Stimulated activated CD4-positive, alpha-beta T cell treated with anti-CD3 and anti-CD28 coated beads, TNF-alpha, amount 100 ng/mL, for 4 hours (primary cell): ENCODE measurements around the gene CUL5.
"Not testable (repeated sequence)": the region's sequence is repeated elsewhere in the genome, so short reads cannot be mapped to it uniquely, and the experiment has no call there.

Source experiments
- DNase-seq, 3 experiments: peaks; one replicate each; pipeline ENCODE4 v3.0.0-alpha.2; 2020; ENCODE audit warnings: low read depth in 3 of 3

CUL5 gene

DNA sequence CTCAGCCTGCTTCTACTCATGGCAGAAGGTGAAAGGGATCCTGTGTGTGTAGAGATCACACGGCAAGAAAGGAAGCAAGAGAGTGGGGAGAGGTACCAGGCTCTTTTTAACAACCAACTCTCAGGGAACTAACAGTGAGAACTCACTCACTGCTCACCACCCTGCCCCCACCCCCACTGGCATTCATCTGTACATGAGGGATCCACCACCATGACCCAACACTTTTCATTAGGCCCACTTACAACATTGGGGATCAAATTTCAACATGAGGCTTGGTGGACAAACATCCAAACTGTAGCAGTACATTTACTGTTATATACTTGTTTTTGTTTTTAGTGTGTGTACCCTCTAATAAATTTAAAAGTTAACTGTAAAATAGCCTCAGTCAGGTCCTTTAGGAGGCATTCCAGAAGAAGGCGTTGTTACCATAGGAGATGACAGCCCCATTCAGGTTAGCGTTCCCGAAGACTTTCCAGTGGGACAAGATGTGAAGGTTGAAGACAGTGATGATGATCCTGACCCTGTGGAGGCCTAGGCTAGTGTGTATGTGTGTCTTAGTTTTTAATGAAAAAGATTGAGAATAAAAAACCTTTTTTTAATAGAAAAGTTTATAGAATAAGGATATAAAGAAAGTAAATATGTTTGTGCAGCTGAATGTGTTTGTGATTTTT lies 11.3 kb downstream of the CUL5 start:
- DNase-seq = no peak

DNA sequence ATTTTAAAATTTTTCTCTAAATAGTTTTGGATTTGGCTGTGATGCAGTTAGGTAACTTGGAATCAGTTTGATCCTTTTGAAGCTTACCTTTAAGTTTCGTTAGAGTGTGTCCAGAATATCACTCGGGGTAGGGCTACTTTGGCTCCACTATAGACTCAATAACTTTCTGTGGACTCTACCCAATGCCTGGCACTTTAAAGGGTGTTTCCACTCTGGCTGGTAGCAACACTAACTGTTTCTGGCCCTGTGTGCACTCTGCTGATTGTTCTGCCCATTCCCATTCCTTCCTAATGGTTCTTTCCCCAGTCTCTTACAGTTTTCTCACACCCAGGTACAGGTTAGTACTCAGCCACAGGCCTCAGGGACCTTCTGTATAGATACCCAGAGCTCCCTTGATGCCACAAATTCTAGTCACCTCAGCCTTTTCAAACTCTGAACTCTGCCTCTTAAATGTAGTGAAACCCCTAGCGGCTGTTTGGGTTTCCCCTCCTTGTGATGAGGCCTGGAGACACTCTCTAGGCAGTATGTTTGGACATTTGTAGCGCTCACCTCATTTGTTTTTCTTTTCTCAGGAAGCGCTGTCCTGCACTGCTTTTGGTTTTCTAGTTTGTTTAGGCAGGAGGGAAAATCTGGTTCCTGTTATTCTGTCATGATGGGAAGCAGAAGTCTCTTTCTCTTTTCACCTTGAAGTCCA lies 16.8 kb downstream of the CUL5 start:
- no peak for DNase-seq

DNA sequence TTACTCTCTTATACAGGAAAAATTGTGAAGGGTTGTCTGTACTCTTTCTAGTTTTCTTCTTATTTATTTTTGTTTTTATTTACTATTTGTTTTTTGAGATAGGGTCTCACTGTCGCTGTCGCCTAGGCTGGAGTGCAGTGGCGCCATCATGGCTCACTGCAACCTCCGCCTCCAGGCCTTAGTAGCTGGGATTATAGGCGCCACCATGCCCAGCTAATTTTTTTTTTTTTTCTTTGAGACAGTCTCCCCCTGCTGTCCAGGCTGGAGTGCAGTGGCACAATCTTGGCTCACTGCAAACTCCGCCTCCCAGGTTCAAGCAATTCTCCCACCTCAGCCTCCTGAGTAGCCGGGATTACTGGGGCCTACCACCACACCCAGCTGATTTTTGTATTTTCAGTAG lies 18.4 kb downstream of the CUL5 start:
- DNase-seq = no peak

DNA sequence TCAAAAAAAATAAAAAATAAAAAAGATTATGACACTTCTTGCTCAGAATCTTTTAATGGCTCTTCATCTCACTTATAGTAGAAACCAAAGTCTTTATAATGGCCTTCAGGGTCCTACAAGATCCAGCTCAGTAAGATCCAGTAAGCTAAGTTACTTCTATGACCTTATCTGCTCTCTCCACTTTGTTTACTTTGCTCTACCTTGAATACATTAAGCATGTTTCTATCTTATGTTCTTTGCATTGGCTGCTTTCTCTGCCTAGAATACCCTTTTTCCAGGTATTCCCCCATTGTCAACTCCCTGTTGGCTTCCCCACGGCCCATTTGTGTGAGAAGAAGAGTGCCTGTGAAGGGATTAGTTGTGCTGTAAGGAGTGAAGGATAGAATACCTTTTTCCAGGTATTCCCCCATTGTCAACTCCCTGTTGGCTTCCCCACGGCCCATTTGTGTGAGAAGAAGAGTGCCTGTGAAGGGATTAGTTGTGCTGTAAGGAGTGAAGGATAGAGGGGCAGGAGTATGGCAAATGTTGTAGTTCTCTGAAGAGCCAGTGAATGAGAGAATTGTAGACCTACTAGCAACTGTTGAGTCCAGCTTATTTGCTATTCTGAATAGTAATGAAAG lies 20.2 kb downstream of the CUL5 start:
- not testable (repeated sequence) for DNase-seq

DNA sequence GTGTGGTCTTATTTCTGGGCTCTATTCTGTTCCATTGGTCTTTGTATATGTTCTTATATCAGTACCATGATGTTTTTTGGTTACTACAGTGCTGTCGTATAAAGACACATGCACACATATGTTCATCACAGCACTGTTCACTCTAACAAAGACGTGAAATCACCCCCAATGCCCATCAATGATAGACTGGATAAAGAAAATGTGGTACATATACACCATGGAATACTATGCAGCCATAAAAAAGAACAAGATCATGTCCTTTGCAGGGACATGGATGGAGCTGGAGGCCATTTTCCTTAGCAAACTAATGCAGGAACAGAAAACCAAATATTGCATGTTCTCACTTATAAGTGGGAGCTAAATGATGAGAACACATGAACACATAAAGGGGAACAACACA lies 22.9 kb downstream of the CUL5 start:
- not testable (repeated sequence) for DNase-seq

DNA sequence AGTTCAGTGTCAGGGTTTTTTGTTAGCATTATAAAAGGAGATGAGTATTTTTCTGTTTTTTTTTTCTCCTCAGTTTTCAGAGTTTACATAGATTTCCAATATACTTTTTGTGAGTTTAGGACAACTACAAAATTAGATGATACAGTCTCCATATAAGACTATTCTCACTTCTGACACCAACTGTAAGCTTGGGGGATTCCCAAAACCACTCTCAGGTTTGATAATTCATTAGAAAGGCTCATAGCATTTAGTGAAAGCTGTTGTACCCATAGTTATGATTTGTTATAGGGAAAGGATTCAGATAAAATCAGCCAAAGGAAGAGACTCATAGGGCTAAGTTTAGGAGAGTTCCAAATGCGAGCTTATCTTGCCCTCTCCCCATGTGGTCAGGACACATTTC lies 24.1 kb downstream of the CUL5 start:
- no peak for DNase-seq

DNA sequence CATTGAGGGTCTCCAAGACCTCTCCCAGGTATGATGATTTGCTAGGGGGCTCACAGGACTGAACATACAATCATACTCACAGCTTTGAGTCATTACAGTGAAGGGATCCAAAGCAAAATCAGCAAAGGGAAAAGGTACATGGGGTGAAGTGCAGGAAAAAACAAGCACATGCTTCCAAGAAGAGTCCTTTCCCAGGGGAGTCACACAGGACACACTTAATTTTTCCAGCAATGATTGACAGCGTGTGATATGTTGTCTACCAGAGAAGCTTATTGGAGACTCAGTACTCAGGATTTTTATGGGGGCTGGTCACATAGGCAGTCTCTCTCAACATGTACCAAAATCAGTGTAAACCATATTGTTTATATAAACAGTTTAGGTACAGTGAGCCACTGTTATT lies 25.3 kb downstream of the CUL5 start:
- DNase-seq = no peak

DNA sequence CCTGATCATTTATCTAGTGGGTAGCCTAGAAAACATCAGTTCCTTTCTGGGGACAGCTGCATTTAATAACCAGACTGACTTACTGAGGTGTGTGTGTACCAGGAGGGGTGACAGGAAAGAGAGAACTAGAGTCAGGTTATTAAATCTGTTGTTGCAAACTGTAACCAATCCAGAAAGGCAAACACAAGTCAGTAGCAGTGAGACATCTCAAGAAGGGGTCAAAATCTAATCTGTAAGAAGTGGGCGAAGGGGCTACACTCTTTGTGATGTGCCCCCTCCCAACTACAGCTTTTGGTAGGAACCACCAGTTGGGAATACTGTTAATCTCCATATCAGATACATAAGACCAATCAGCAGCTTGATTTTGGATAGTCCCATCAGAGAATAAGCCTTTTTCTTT lies 26.3 kb downstream of the CUL5 start:
- no peak for DNase-seq

DNA sequence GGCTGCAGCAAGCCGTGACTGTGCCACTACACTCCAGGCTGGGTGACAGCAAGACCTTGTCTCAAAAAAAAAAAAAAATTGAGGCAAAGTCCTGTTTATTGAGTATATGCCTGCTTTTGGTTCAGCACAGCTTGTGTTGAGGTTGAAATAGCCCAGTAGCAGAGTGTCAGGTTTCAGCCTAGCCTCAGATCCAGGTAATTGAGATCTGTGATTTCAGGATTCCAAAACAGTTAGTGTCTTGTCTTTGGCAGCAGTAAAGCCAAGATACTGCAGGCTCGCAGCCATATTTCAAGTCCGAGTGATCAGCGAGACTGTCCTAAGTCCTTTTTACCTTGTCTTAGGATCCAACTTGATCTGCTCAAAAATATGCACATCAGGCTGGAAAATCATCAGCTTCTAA lies 27.0 kb downstream of the CUL5 start:
- DNase-seq = no peak

DNA sequence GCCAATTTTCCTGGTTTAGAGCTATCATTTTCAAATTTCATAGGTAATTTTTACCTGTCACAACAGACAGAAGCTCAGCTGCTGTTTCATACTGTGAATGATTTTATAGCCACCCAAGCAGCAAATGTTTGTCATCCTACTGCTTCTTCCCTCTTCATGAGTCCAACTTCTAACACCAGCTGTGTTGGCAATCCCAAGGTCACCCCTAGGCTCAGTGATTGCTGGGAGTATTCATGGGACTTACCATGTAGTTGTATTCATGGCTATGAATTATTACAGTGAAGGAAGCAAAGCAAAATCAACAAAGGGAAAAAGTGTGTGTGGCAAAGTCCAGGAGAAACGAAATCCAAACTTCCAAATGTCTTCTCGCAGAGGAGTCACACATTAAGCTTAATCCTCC lies 28.5 kb downstream of the CUL5 start:
- no peak for DNase-seq

DNA sequence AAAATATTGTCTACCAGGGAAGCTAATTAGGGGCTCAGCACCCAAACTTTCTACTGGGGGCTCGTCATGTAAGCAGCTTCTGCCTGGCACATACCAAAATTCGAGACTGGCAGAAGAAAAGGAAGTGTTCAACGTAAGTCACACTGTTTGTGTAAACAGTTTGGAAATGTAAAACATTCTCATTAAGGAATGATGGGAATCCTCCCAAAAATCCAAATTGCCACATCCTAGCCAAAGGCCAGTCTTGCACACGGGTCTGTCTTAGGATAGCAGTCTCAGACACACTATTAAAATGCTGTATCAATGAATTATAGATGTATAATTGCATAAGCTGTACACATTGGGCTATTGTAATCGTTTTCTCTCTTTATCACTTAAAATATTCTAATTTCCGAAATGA lies 28.9 kb downstream of the CUL5 start:
- DNase-seq = no peak

DNA sequence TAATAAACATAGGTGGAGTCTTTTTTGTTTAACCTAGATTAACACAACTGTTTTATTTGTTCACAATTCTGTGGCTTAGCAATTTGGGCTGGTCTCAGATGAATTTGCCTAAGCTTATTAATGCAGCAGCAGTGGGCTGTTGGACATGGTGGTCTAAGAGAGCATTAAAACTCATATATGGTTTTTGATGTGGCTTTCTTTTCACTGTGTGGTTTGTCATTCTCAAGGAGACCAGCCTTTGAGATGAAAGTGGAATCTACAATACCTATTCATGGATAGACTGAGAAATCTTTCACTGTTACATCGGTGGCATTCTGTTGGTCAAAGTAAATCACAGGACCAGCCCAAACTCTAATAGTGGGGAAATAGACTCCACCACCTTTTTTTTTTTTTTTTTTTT lies 39.6 kb downstream of the CUL5 start:
- no peak for DNase-seq

DNA sequence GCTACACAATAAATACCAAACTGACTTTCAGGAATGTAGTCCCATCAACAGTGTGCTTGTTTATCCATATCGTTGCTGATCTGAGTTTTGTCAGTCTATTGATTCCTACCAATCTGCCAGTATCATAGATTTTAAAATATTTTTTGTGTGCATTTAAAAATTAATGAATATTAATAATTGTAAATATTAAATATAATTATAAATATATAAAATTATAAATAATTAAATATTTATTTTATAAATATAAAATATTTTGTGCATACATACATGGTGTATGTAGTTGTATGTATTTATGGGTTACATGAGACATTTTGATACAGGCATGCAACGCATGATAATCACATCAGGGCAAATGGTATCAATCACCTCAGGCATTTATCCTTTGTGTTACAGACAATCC lies 53.6 kb downstream of the CUL5 start:
- no peak for DNase-seq

DNA sequence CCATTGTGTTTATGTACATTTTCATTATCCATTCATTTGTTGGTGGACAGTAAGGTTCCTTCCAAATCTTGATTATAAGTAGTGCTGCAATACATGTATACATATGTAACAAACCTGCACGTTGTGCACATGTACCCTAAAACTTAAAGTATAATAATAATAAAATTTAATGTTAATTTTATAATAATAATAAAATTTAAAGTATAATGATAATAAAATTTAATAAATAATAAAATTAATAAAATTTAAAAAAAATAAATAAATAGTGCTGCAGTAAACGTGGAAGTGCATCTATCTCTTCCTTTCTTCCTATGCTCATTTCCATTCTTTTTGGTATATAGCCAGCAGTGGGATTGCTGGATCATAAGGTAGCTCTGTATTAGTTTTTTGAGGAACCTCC lies 54.7 kb downstream of the CUL5 start:
- DNase-seq = no peak

DNA sequence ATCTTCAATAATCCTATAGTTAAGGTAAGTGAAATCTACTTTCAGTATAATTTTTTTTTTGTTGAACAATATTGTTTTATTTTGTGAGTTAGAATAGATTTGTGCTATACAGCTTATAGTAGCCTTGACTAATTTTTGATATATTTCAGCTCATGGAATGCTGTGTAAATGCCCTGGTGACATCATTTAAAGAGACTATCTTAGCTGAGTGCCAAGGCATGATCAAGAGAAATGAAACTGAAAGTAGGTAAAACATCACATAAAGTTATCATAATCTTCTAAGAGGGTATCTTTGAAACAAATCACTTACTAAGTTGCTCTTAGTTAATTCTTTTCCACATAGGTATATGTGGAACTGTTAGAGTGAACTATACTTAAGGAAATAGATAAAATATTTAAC lies 61.2 kb downstream of the CUL5 start:
- DNase-seq = no peak

DNA sequence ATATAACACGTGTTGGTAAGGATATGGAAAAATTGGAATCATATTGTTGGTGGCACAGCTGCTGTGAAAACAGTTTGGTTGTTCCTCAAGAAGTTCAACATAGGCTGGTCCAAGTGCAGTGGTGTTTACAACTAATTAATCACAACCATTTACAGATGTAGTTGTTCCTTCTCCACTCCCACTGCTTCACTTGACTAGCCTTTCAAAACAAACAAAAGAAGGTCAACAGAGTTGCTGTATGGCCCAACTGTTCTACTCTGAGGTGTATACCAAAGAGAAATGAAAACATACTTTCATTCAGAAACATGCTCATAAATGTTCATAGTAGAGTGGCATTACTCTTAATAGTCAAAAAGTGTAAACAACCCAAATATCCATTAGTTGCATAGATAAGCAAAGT lies 76.1 kb downstream of the CUL5 start:
- DNase-seq = no peak

DNA sequence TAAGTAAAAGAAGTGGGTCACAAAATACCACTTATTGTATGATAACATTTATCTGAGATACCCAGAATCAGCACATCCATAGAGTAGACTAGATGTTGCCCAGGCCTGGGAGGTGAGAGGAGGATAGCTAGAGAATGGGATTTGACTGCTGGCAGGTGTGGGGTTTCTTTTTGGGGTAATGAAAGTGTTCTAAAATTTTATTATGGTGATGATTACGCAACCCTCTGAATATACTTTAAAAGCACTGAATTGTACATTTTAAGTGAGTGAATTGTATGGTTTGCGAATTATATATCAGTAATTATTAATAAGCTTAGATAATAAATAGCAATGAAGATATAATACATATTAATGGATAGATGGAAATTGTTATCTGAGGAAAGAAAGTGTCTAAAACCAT lies 77.0 kb downstream of the CUL5 start:
- no peak for DNase-seq

DNA sequence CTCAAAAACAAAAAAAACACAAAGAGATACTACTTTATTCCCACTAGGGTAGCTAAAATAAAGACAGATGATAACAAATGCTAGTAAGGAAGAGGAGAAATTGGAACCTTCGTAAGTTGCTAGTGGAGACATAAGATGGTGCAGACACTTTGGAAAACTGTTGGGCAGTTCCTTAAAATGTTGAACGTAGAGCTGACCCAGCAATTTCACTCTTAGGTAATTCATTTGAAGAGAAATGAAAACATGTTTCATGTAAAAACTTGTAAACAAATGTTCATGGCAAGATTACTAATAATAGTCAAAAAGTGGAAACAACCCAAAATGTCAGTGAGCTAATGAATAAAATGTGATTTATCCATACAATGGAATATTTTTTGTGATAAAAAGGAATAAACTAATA lies 83.4 kb downstream of the CUL5 start:
- no peak for DNase-seq

DNA sequence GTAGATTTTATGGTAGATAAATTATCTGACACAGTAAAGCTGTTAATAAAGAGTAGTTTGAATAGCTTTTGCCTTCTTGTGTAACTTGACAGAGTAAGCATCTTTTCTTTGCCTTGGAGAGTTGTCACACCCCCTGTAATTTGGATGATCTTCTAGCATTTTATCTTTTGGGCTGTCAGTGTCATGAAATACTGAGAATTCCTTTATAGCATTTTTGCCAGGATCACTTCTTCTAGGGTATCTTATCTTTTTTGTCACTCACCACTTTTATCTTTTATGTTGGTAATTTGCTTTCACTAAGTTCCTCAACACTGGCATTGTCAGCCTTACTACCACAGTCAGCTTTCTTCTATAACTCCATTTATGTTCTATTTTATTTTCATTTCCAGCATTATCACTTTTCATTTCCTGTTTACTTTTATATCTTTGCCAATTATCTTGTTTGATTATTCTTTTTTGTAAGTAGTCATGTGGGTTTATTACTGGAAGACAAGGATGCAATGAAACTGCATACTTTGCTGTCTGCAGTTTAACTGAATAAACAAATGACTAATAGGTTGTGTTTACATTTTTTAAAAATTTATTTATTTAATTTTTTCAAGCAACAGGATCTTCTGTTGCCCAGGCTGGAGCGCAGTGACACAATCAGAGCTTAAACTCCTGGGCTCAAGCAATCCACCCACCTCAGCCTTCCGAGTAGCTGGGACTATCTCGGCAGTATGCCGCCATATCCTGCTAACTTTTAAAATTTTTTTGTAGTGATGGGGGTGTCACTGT lies 84.6 kb downstream of the CUL5 start:
- DNase-seq = no peak

DNA sequence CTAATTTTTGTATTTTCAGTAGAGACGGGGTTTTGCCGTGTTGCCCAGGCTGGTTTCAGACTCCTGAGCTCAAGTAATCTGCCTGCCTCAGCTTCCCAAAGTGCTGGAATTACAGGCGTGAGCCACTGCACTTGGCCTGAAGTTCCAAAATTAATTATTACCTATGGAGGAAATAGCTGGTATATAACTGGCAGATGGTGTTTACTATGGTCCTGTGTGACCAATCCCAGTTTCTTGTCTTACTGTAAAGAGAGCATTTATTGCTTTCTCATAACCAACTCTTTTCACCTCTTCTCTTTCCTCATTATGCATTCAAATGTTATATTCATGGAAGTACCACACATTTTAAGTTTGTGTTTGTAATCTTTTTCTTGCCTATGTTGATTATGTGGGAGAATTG lies 88.5 kb downstream of the CUL5 start:
- DNase-seq = no peak

DNA sequence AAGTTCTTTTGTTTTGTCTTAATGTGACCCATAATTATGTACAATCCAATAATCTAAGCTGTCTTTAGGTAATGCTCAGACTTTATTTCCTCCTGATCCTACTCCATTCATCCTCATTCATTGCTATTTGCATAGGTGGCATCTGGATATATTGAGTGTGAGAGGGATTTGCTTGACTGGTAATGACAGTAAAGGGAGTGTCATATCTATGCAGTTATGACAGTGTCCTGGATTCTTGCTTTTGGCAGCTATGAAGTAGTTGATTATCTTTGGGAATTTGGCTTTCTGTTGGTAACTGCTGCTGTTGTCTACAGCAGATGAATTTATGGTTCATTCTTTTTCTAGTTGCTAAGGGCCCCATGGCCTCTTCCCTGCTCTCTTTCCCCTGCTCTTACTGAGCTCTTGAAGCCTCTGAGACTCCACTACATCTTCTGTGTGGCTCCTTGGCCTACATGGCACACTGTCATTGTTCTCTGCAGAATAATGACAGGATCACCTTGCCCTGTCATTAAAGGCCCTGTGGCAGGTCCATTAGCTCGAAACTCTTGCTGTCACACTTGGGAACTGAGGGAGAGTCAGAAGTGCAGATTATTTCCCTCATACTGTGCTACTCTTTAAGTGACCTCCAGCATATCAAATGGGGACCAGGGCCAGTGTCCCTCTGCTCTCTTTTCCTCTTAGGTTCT lies 92.5 kb downstream of the CUL5 start:
- DNase-seq = no peak

DNA sequence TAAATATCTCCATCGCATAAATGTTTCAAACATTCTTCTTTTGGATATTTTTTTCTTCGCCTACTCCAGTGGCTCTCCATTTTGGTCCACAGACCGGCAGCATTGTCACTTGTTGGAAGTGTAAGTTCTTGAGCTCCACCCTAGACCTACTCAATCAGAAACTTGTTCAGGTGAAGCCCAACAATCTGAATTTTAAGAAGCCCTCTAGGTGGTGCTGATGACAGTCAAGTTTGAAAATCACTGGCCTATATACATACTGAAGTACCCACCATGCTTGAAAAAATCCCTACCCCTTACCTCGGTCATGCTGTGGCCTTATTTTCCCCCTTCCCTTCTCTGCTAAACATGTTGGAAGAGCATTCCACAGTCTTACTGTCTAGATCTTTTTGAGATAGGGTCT lies 102.4 kb downstream of the CUL5 start:
- DNase-seq = no peak
